Brain microvascular endothelial cell (primary cell): ENCODE data around the gene MOCS1.

Experiments
- DNase-seq: peaks from one replicate; pipeline ENCODE4 v3.0.0-alpha.2; 2020
- H3K27ac ChIP-seq: fragments of 250-450 bp; sonication (Bioruptor Pico); 2 replicates; pipeline ENCODE4 v1.5.1; 2020; ENCODE audit warnings: mild to moderate bottlenecking, moderate library complexity
- H3K27me3 ChIP-seq: fragments of 250-450 bp; sonication (Bioruptor Pico); replicated peaks from 2 replicates; pipeline ENCODE4 v1.5.1; 2020; ENCODE audit warnings: mild to moderate bottlenecking
- H3K36me3 ChIP-seq: fragments of 250-450 bp; sonication (Bioruptor Pico); replicated peaks from 2 replicates; pipeline ENCODE4 v1.5.1; 2020; ENCODE audit warnings: mild to moderate bottlenecking
- H3K4me3 ChIP-seq: 2 replicates; pipeline ENCODE4 v1.5.1; 2011; ENCODE audit warnings: low read depth, mild to moderate bottlenecking, control low read depth, low read length, moderate library complexity
- in situ Hi-C: cut with HindIII; loops from 2 replicates; pipeline ENCODE4 v1.10.0; 2017; ENCODE audit warnings: low sequenced_read_pairs, low pct_ligation_motif_present
- TF ChIP-seq, protein P1 (sequence below): IDR thresholded peaks from 2 replicates; pipeline ENCODE4 v1.5.1; 2011; ENCODE audit warnings: low read depth, mild to moderate bottlenecking, moderate library complexity, low read length, control low read depth, inconsistent platforms; ENCODE audit errors: missing control alignments

MOCS1 gene

GRCh38 chr6:39937686-39938333 is 3.5 kb upstream of the MOCS1 start:
- in situ Hi-C loops = no loop called here
- H3K27ac ChIP-seq = no peak overlapping the region
- no peaks in the 10 kb centered on the region for H3K36me3 ChIP-seq
- DNase-seq = no peak
- H3K27me3 ChIP-seq = no peaks in the 10 kb centered on the region
- TF ChIP-seq, protein P1, sequence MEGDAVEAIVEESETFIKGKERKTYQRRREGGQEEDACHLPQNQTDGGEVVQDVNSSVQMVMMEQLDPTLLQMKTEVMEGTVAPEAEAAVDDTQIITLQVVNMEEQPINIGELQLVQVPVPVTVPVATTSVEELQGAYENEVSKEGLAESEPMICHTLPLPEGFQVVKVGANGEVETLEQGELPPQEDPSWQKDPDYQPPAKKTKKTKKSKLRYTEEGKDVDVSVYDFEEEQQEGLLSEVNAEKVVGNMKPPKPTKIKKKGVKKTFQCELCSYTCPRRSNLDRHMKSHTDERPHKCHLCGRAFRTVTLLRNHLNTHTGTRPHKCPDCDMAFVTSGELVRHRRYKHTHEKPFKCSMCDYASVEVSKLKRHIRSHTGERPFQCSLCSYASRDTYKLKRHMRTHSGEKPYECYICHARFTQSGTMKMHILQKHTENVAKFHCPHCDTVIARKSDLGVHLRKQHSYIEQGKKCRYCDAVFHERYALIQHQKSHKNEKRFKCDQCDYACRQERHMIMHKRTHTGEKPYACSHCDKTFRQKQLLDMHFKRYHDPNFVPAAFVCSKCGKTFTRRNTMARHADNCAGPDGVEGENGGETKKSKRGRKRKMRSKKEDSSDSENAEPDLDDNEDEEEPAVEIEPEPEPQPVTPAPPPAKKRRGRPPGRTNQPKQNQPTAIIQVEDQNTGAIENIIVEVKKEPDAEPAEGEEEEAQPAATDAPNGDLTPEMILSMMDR = no peak
- no peak overlapping the region for H3K4me3 ChIP-seq

- in situ Hi-C loops = no loop called here
- TF ChIP-seq, protein P1 = no peak
- no peaks in the 10 kb centered on the region for H3K27me3 ChIP-seq
- no peak for DNase-seq
- no peak overlapping the region for H3K4me3 ChIP-seq
- H3K36me3 ChIP-seq = no peaks in the 10 kb centered on the region
- no peak overlapping the region for H3K27ac ChIP-seq
Measured at GRCh38 chr6:39936857-39937256, 2.6 kb upstream of the MOCS1 start.

- no peaks in the 10 kb centered on the region for H3K36me3 ChIP-seq
- no peak for DNase-seq
- no peaks in the 10 kb centered on the region for H3K27me3 ChIP-seq
- no peak overlapping the region for H3K27ac ChIP-seq
- TF ChIP-seq, protein P1 = no peak
- in situ Hi-C loops = no loop called here
- no peak overlapping the region for H3K4me3 ChIP-seq
Measured at GRCh38 chr6:39935241-39935640, 979 bp upstream of the MOCS1 start.

- Histone ChIP-seq H3K4me3 (peak overlapping the region; percentile 74), H3K27ac (no peak overlapping the region), H3K36me3 (no peaks in the 10 kb centered on the region), H3K27me3 (no peaks in the 10 kb centered on the region)
- in situ Hi-C loops = no loop called here
- TF ChIP-seq, protein P1 = no peak
- DNase-seq = no peak
Measured at GRCh38 chr6:39933669-39934130, 562 bp downstream of the MOCS1 start.

GRCh38 chr6:39932386-39932910 is 1.8 kb downstream of the MOCS1 start:
- H3K27ac ChIP-seq = no peak overlapping the region
- H3K27me3 ChIP-seq = no peaks in the 10 kb centered on the region
- TF ChIP-seq, protein P1 = no peak
- in situ Hi-C loops = no loop called here
- H3K36me3 ChIP-seq = no peaks in the 10 kb centered on the region
- no peak for DNase-seq
- H3K4me3 ChIP-seq = no peak overlapping the region

- in situ Hi-C loops = no loop called here
- Histone ChIP-seq H3K27me3 (no peaks in the 10 kb centered on the region), H3K27ac (no peak overlapping the region), H3K36me3 (no peaks in the 10 kb centered on the region), H3K4me3 (no peak overlapping the region)
- DNase-seq = no peak
- TF ChIP-seq, protein P1 = no peak
Measured at GRCh38 chr6:39931607-39932006, 2.7 kb downstream of the MOCS1 start.
